B cell (primary cell): ENCODE measurements around the gene GOLPH3. TPM values are rescaled to one million over a fixed set of nuclear protein-coding genes. Genes with fewer than 3 reads are reported as not detected.

Experiments used
- ATAC-seq: fragments of 200-7000 bp; cut with Tn5 transposase; one replicate; pipeline ENCODE4 v1.10.0; 2021; ENCODE audit warnings: low read depth, mild to moderate bottlenecking, moderate number of reproducible peaks, moderate library complexity
- CTCF ChIA-PET: fragments of 350-600 bp; sonication (Branson Sonifier 250); formaldehyde crosslinking; loops from one replicate; lab custom pipeline; 2021; ENCODE audit warnings: antibody characterized with exemption, inconsistent platforms; lab: Charles Lee
- POLR2A ChIA-PET: fragments of 350-600 bp; sonication (Branson Sonifier 250); formaldehyde crosslinking; loops from one replicate; lab custom pipeline; 2021; ENCODE audit warnings: antibody characterized with exemption; lab: Charles Lee
- DNase-seq: peaks from one replicate; pipeline ENCODE4 v3.0.0; 2013
- H2AFZ ChIP-seq: 2 replicates; pipeline ENCODE4 v1.6.1; 2012; ENCODE audit warnings: mild to moderate bottlenecking, low read depth, low read length; ENCODE audit not compliant: insufficient read depth, poor library complexity, severe bottlenecking
- H3K27ac ChIP-seq, 2 donors: 1 replicate in 1 of 2; 2 replicates in 1 of 2; pipeline ENCODE4 v1.5.1; 2012 to 2013; ENCODE audit warnings: low read length in 2 of 2, mild to moderate bottlenecking in 2 of 2, moderate library complexity in 1 of 2
- H3K27me3 ChIP-seq, 4 experiments: fragments of 200-600 bp in 1 of 4; sonication (generic) in 1 of 4; replicated peaks in 1 of 4; 1 replicate in 2 of 4; 2 replicates in 2 of 4; pipeline versions ENCODE4 v1.6.1 to v1.7.0; 2013 to 2016; ENCODE audit warnings: low read length in 3 of 4, mild to moderate bottlenecking in 2 of 4, mixed read lengths in 1 of 4, moderate library complexity in 1 of 4; ENCODE audit not compliant: insufficient read depth in 4 of 4, control insufficient read depth in 3 of 4; ENCODE audit errors: control extremely low read depth in 1 of 4
- H3K36me3 ChIP-seq, 2 experiments: replicated peaks in 1 of 2; 1 replicate in 1 of 2; 2 replicates in 1 of 2; pipeline versions ENCODE4 v1.6.1 to v1.7.1; 2013; ENCODE audit warnings: low read length in 1 of 2; ENCODE audit not compliant: insufficient read depth in 2 of 2, control insufficient read depth in 1 of 2; ENCODE audit errors: control extremely low read depth in 1 of 2, extremely low read depth in 1 of 2
- H3K4me1 ChIP-seq, 2 donors: fragments of 200-600 bp in 1 of 2; sonication (generic) in 1 of 2; 1 replicate in 1 of 2; 2 replicates in 1 of 2; pipeline versions ENCODE4 v1.5.1 to v1.6.1; 2013 to 2017; ENCODE audit warnings: low read length in 2 of 2; ENCODE audit not compliant: control insufficient read depth in 2 of 2, insufficient read depth in 2 of 2
- H3K4me2 ChIP-seq: replicated peaks from 2 replicates; pipeline ENCODE3; 2012; ENCODE audit warnings: mild to moderate bottlenecking, low read depth, low read length; ENCODE audit not compliant: poor library complexity, severe bottlenecking
- H3K4me3 ChIP-seq, 5 experiments: fragments of 200-600 bp in 1 of 5; sonication (generic) in 1 of 5; 1 replicate in 3 of 5; 2 replicates in 2 of 5; pipeline versions ENCODE4 v1.5.1 to v1.7.0; 2011 to 2016; ENCODE audit warnings: low read length in 4 of 5, mild to moderate bottlenecking in 4 of 5, low read depth in 2 of 5, control low read depth in 1 of 5, moderate library complexity in 1 of 5; ENCODE audit not compliant: insufficient read depth in 1 of 5; ENCODE audit errors: control extremely low read depth in 1 of 5, extremely low read depth in 1 of 5
- H3K79me2 ChIP-seq: fragments of 200-600 bp; sonication (generic); one replicate; pipeline ENCODE4 v1.6.0; 2016; ENCODE audit warnings: low read length; ENCODE audit not compliant: control insufficient read depth, insufficient read depth
- H3K9ac ChIP-seq: fragments of 200-600 bp; sonication (generic); 2 replicates; pipeline ENCODE4 v1.6.1; 2017; ENCODE audit warnings: mild to moderate bottlenecking, low read length, moderate library complexity
- H3K9me3 ChIP-seq, 3 donors: one replicate each; pipeline versions ENCODE4 v1.6.1 to v1.7.1; 2013; ENCODE audit warnings: low read length in 2 of 3; ENCODE audit not compliant: control insufficient read depth in 2 of 3, insufficient read depth in 1 of 3; ENCODE audit errors: control extremely low read depth in 1 of 3
- H4K20me1 ChIP-seq: 2 replicates; pipeline ENCODE4 v1.6.0; 2012; ENCODE audit warnings: mild to moderate bottlenecking, low read length; ENCODE audit not compliant: insufficient read depth, control insufficient read depth, poor library complexity, severe bottlenecking
- H3K27ac Mint-ChIP-seq: one replicate; pipeline ENCODE4 v1.8.0; 2021; ENCODE audit warnings: mixed read lengths
- H3K27me3 Mint-ChIP-seq: one replicate; pipeline ENCODE4 v1.8.0; 2021; ENCODE audit warnings: mixed read lengths
- H3K4me1 Mint-ChIP-seq: one replicate; pipeline ENCODE4 v1.8.0; 2021; ENCODE audit warnings: mixed read lengths
- H3K4me3 Mint-ChIP-seq: one replicate; pipeline ENCODE4 v1.8.0; 2021; ENCODE audit warnings: mixed read lengths
- H3K9me3 Mint-ChIP-seq: one replicate; pipeline ENCODE4 v1.8.0; 2022; ENCODE audit warnings: mixed read lengths; ENCODE audit not compliant: insufficient read depth
- CTCF ChIP-seq: fragments of 200-600 bp; IDR thresholded peaks from one replicate; pipeline ENCODE4 v1.8.0; 2022; ENCODE audit warnings: antibody characterized with exemption, mild to moderate bottlenecking
- EZH2 ChIP-seq: IDR thresholded peaks from 2 replicates; pipeline ENCODE4 v1.6.1; 2012; ENCODE audit warnings: borderline replicate concordance, low read depth, mild to moderate bottlenecking, moderate library complexity, low read length; ENCODE audit not compliant: insufficient read depth, poor library complexity, severe bottlenecking
- WGBS: methylation state at CpG from one replicate; pipeline ENCODE4 v1.1.5; 2013; ENCODE audit warnings: missing lambda C conversion rate; ENCODE audit not compliant: insufficient coverage; 5-methylcytosine and 5-hydroxymethylcytosine counted together
- intact Hi-C: fragments of 100-400 bp; cut with micrococcal nuclease; formaldehyde crosslinking; loops from one replicate; pipeline ENCODE4 v1.10.0; 2022
- polyA plus RNA-seq: library from polyadenylated mRNA; depleted of rRNA; stranded (reverse); fragments of >200 nt; gene quantifications from 2 replicates; pipeline ENCODE4 v1.2.3, GENCODE V29; 2012
- total RNA-seq, 2 donors: library from RNA; stranded (reverse); fragments of 120-200 nt in 1 of 2; gene quantifications; 1 replicate in 1 of 2; 2 replicates in 1 of 2; pipeline versions ENCODE4 v1.2.3 to v1.2.4, GENCODE V29; 2013 to 2022

Gene GOLPH3
- total and polyA plus RNA-seq, 2 donors (not counting 1 experiment from before 2014, with no cell fraction given) = 16.2 to 62.6 TPM

- Histone ChIP-seq H3K4me2 (no peak overlapping the region), H2AFZ (no peak overlapping the region)
Observed at GRCh38 chr5:32207355-32207634, 33.2 kb upstream of the GOLPH3 start.

More at GRCh38 chr5:32207355-32207634, 33.2 kb upstream of the GOLPH3 start:
- Histone ChIP-seq H3K9me3 (peaks cover 0 to 3% (median 0%) of the 10 kb centered on the region in 3 donors), H3K27ac (peak overlapping the region in 1 of 2 donors; percentile 3), H3K36me3 (no peaks in the 10 kb centered on the region), H3K79me2 (no peaks in the 10 kb centered on the region), H3K4me3 (no peak overlapping the region), H4K20me1 (no peaks in the 10 kb centered on the region), H3K4me1 (peaks cover 12 to 18% of the 10 kb centered on the region in 2 donors), H3K9ac (no peak overlapping the region), H3K27me3 (no peaks in the 10 kb centered on the region)
- ChIA-PET POLR2A (interaction anchor here (0.6 kb wide), 1 partner anchor 69 kb away, joined by 8 read pairs; no protein-coding TSS in a partner anchor), CTCF (interaction anchor here (1.1 kb wide), 1 partner anchor 25 kb away, joined by 3 read pairs; no protein-coding TSS in a partner anchor)
- WGBS = 57% methylated on average over 2 of the region's 4 CpGs
- DNase-seq (no peak), ATAC-seq (no peak)
- Mint-ChIP-seq H3K27ac (peak overlapping the region; percentile 72), H3K27me3 (no peaks in the 10 kb centered on the region), H3K4me3 (no peak overlapping the region), H3K4me1 (peaks cover 16% of the 10 kb centered on the region), H3K9me3 (no peaks in the 10 kb centered on the region)
- intact Hi-C loops = no loop called here
- TF ChIP-seq CTCF = no peak
- TF ChIP-seq EZH2 = no peak
